ENCODE measurements around the gene RABGGTA. TPM values are rescaled to one million over a fixed set of nuclear protein-coding genes. Genes with fewer than 3 reads are reported as not detected.

The RABGGTA gene
- total RNA-seq, 4 donors from 2014 or later = 29.8 to 44.8 (median 33.5) TPM

DNA sequence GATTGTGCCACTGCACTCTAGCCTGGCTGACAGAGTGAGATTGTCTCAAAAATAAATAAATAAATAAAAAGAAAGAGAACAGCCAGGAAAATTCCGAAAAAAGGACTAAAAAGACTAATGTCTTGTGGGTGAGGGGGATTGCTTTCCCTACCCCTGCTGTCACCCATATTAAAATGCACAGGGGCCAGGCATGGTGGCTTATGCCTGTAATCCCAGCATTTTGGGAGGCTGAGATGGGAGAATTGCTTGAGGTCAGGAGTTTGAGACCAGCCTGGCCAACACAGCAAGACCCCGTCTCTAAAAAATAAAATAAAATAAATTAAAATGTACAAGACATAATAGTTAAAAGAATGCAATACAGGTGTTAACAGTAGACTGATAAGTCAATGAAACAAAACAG lies 22.1 kb upstream of the RABGGTA start:
- H3K4me3 ChIP-seq (replicated peaks in 1 of 3) = no peak overlapping the region
- no peaks in the 10 kb centered on the region for H3K27me3 ChIP-seq
- H3K9me3 ChIP-seq = no peaks in the 10 kb centered on the region
- H3K36me3 ChIP-seq = peaks cover 7 to 17% of the 10 kb centered on the region in 2 donors
- H3K4me1 ChIP-seq = peaks cover 0 to 3% of the 10 kb centered on the region in 2 donors
- TF ChIP-seq, protein P1, sequence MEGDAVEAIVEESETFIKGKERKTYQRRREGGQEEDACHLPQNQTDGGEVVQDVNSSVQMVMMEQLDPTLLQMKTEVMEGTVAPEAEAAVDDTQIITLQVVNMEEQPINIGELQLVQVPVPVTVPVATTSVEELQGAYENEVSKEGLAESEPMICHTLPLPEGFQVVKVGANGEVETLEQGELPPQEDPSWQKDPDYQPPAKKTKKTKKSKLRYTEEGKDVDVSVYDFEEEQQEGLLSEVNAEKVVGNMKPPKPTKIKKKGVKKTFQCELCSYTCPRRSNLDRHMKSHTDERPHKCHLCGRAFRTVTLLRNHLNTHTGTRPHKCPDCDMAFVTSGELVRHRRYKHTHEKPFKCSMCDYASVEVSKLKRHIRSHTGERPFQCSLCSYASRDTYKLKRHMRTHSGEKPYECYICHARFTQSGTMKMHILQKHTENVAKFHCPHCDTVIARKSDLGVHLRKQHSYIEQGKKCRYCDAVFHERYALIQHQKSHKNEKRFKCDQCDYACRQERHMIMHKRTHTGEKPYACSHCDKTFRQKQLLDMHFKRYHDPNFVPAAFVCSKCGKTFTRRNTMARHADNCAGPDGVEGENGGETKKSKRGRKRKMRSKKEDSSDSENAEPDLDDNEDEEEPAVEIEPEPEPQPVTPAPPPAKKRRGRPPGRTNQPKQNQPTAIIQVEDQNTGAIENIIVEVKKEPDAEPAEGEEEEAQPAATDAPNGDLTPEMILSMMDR (IDR thresholded peaks at IDR 0.05) = no peak
- TF ChIP-seq POLR2A (IDR thresholded peaks at IDR 0.05) = no peak
- DNase-seq = no peak
- no peak overlapping the region for H3K27ac ChIP-seq
- intact Hi-C loops (cut with DNase I) = no loop called here
- WGBS, 2 donors = 89 to 96% methylated on average over 2 of the region's 2 CpGs

DNA sequence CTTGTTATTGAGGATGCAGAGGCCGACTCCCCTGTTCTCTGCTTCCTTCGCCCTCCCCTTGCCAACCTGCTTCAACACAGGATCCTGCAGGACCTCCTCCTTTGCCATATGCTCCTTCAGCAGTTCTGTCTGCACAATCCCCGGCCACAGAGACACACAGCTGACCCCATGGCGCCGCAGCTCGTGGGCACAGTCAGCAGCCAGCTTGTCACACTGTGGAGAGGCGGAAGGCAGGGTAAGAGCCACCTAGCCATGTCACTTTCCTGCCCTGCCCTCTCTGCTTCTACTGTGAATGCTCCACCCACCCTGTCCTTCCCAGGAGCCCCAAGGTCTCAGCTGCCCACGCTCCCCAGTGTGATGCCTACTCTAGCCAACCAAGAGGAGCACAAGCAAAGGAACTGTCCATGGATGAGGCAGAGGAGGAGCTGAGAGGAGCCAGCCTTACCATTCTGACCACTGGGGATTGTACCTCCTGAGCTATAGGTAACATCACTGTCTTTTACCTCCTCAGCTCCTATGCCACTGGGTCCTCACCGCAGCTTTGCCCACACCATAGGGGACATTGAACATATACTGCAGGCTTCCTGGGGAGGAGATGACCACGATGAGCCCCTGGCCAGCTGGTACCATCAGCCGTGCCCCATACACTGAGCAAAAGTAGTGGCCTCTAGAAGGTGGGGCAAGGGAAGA lies 20.9 kb upstream of the RABGGTA start:
- WGBS, 2 donors = 94 to 95% methylated on average over 11 of the region's 11 CpGs
- Histone ChIP-seq H3K36me3 (peaks cover 7 to 17% of the 10 kb centered on the region in 2 donors), H3K9me3 (no peaks in the 10 kb centered on the region), H3K4me3 (replicated peaks in 1 of 3) (no peak overlapping the region), H3K4me1 (no peaks in the 10 kb centered on the region), H3K27ac (no peak overlapping the region), H3K27me3 (no peaks in the 10 kb centered on the region)
- DNase-seq = no peak
- intact Hi-C loops (cut with DNase I) = no loop called here
- TF ChIP-seq, protein P1 (IDR thresholded peaks at IDR 0.05) = no peak
- no peak for TF ChIP-seq POLR2A (IDR thresholded peaks at IDR 0.05)

DNA sequence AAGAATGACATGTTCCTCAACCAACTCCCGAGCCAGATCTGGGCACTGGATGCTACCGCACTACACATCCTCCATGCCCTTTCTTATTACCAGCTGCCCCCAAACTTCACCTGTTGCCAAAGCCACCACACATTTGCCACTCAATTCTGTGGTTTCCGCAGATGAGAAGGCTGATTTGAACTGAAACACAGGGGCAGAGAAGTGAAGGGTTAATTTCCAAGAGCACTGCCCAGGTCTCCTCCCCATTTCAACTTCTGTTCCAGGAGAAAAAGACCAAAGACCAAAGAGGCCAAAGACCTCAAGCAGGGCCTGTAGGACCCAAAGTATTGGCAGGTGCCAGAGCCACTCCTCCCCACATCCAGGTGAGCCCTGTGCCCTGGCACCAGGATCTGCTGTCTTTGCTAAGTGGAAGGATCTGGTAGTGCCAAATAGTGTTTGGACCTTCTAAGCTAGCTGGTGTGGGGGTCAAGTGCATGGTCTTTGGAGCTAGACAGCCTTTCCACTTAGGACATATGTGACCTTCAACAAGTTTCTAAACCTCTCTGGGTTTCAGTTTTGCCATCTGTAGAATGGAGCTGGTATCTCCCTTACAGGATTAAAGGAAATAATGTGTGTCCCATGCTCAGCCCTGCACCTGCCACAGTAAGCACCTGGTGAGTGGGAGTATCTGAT lies 20.2 kb upstream of the RABGGTA start:
- Histone ChIP-seq H3K27me3 (no peaks in the 10 kb centered on the region), H3K36me3 (peaks cover 7 to 17% of the 10 kb centered on the region in 2 donors), H3K27ac (no peak overlapping the region), H3K4me1 (no peaks in the 10 kb centered on the region), H3K9me3 (no peaks in the 10 kb centered on the region), H3K4me3 (replicated peaks in 1 of 3) (no peak overlapping the region)
- no peak for DNase-seq
- TF ChIP-seq, protein P1 (IDR thresholded peaks at IDR 0.05) = no peak
- no peak for TF ChIP-seq POLR2A (IDR thresholded peaks at IDR 0.05)
- 92% methylated on average over 3 of the region's 3 CpGs for WGBS, 2 donors
- intact Hi-C loops (cut with DNase I) = no loop called here

DNA sequence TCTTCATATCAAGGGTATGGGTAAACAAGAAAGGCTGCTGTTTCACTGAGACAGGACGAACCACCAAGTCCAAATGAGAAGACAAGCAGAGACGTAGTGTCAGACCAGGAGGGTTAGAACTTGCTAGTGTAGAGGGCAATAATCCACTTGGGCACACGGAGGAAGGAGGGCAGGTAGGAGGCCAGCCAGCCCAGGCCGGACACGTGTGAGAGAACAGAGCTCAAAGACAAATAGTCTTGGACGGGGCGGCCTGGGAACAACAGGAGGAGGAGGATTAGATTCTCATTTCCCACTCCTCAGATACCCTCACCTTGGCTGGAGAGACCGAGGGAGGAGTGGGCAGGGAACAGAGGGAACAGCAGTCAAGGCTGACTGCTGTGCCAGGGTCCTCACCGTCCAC lies 19.3 kb upstream of the RABGGTA start:
- no peaks in the 10 kb centered on the region for H3K27me3 ChIP-seq
- 86 to 88% methylated on average over 9 of the region's 9 CpGs for WGBS, 2 donors
- no peaks in the 10 kb centered on the region for H3K9me3 ChIP-seq
- peaks cover 7 to 17% of the 10 kb centered on the region in 2 donors for H3K36me3 ChIP-seq
- intact Hi-C loops (cut with DNase I) = no loop called here
- DNase-seq = no peak
- H3K4me1 ChIP-seq = no peaks in the 10 kb centered on the region
- H3K4me3 ChIP-seq (replicated peaks in 1 of 3) = no peak overlapping the region
- H3K27ac ChIP-seq = no peak overlapping the region
- TF ChIP-seq, protein P1 (IDR thresholded peaks at IDR 0.05) = no peak

DNA sequence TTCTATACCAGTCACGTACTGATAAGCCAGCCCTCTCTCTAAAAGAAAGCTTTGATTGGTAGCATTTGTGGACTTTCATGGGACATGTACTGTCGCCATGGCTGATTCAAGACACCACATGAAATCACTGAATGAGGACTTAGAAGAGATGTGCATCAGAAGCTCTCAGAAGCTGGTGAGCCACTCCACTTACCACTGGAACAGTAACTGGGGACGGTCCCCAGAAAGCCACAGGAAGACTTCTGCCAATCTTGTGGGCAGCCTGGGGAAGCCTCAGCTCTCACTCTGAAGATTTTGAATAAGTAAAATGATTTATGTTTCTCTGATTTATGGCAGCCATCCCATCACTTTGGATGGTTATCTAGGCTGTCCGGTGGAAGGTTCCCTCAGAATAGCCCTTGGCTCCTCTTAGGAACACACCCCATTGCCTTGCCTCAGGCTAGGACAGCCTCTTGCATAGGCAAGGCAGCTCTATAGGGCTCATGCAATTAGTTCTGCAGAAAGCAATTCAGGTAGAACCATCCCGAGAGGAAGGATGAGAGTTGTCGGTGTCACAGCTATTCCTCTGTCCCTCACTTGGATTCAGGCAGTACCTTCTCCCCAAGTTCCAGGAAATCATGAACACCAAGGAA lies 18.4 kb upstream of the RABGGTA start:
- H3K4me3 ChIP-seq (replicated peaks in 1 of 3) = no peak overlapping the region
- peaks cover 7 to 17% of the 10 kb centered on the region in 2 donors for H3K36me3 ChIP-seq
- H3K9me3 ChIP-seq = no peaks in the 10 kb centered on the region
- H3K4me1 ChIP-seq = no peaks in the 10 kb centered on the region
- intact Hi-C loops (cut with DNase I) = no loop called here
- no peak for DNase-seq
- WGBS, 2 donors = 74 to 90% methylated on average over 5 to 6 of the region's 6 CpGs
- TF ChIP-seq, protein P1 (IDR thresholded peaks at IDR 0.05) = no peak
- TF ChIP-seq POLR2A (IDR thresholded peaks at IDR 0.05) = no peak
- no peaks in the 10 kb centered on the region for H3K27me3 ChIP-seq
- H3K27ac ChIP-seq = no peak overlapping the region
